Stimulated activated CD4-positive, alpha-beta T cell treated with anti-CD3 and anti-CD28 coated beads, Interleukin-1b, Interleukin-23, amount 100 ng/mL, for 1 hour (primary cell): ENCODE data around the gene NMT2.
A peak's percentile ranks its signal among the peaks of the same experiment; 100 is the strongest.

Experiments
- DNase-seq, 2 donors: peaks; one replicate each; pipeline ENCODE4 v3.0.0-alpha.2; 2020; ENCODE audit warnings: low read depth in 2 of 2

The NMT2 gene

GRCh38 chr10:15141136-15142054 lies 27.1 kb downstream of the NMT2 start:
- no peak for DNase-seq

GRCh38 chr10:15140698-15141097 lies 27.8 kb downstream of the NMT2 start:
- no peak for DNase-seq

- no peak for DNase-seq
Observed at GRCh38 chr10:15137636-15138035, 30.9 kb downstream of the NMT2 start.

GRCh38 chr10:15137036-15137359 lies 31.5 kb downstream of the NMT2 start:
- DNase-seq = no peak

DNA sequence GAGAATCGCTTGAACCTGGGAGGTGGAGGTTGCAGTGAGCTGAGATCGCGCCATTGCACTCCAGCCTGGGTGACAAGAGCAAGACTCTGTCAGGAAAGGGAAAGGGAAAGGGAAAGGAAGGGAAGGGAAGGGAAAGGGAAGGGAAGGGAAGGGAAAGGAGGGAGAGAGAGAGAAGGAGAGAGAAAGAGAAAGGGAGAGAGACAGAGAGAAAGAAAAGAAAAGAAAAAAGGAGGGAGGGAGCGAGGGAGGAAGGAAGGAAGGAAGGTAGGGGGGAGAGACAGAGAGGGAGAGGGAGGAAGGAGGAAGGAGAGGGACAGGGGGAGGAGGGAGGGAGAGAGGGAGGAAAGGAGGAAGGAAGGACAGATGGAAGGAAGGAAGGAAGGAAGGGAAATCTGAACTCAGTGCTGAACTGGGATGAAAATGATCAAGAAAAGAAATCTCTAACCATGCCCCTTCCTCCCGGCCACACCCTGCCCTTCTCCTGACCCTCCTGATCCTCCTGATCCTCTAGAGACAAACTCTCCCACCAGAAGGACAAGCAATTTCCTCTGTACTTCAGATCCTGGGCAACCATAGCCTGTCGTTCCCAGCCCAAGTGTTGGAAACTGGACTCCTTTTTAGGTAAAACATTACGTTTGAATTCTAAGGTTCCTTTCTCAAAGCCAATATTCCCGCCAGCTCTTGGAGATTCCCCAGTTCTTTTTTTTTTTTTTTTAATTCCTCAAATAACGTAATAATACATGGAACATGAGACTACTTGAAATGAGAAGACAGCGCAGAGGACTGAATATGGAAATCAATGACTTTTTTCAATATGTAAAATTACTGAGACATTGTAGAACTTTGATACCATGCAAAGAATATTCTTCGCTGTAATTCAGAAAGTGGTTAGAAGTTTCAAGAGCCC lies 32.1 kb downstream of the NMT2 start:
- DNase-seq = no peak

- no peak for DNase-seq
Observed at GRCh38 chr10:15131330-15131729, 37.2 kb downstream of the NMT2 start.

GRCh38 chr10:15124908-15125307 lies 43.6 kb downstream of the NMT2 start:
- DNase-seq = no peak

- no peak for DNase-seq
Observed at GRCh38 chr10:15124190-15124589, 44.3 kb downstream of the NMT2 start.

DNA sequence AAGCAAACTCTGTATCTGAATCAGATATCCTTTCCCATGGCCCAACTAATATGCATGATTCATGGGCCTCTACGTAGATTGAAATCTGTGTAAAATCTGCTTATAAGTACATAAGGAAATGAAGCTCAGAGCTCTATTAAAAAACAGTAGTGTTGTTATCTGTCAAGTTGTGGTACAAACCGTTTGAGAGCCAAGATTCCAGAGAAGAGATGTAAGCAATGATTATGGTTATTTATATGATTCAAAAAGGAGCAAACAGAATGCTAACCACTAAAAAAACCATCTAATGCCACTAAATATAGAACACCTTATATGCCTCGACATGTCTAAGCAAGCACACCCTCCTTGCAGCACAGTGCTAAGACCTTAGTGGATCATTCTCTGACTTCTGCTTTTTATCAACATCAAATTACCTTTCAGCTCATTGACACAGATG lies 44.7 kb downstream of the NMT2 start:
- DNase-seq = no peak

DNA sequence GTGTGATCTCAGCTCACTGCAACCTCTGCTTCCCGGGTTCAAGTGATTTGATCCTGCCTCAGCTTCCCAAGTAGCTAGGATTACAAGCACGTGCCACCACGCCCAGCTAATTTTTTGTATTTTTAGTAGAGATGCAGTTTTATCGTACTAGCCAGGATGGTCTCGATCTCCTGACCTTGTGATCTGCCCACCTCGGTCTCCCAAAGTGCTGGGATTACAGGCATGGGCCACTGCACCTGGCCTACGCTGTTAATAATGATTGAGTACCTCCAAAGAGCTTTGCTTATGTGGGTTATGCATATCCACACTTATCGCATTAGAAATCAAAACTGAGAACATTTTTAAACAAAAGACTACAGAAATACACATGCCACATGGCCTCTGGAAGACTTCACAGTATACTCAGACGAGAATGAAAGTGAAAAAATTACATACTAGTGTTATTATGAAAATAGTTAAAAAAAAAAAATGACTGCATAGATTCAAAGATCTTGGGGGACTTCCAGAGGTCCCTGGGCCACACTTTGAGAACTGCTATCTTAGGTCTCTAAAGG lies 45.9 kb downstream of the NMT2 start:
- no peak for DNase-seq

- DNase-seq = no peak
Observed at GRCh38 chr10:15121707-15122106, 46.8 kb downstream of the NMT2 start.

- no peak for DNase-seq
Observed at GRCh38 chr10:15120523-15120922, 48.0 kb downstream of the NMT2 start.

- no peak for DNase-seq
Observed at GRCh38 chr10:15118615-15119014, 49.9 kb downstream of the NMT2 start.

DNA sequence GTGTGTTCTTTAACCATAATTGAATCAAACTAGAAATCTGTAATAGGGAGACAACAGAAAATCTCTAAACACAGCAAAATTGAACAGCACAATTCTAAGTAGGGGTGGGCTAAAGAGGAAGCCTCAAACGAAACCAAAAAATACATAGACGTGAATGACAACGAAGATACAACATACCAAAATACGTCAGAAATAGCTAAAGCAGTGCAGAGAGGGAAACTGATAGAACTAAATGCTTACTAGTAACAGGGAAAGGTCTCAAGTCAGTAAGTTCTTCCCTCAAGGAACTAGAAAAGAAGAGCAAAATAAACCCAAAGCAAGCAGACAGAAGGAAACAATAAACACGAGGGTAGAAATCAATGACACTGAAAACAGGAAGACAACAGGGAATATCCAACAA lies 52.3 kb downstream of the NMT2 start:
- no peak for DNase-seq

DNA sequence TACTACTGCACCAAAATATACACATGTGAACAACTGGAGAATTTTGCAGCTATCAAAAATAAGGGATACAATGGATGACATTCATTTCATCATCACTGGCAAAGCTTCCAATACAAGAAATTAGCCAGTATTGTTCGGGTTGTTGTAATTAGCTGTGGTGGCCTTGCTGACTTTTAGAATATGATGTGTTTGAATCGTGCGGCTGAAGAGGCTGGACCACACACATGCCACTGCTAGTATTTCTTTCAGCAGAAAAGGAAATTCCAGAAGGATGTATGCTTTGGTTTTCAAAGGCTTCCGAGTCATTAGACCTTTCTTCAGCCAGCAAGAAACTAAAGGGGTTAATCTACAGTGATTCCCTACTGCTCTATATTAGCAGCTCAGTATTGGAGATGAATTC lies 54.7 kb downstream of the NMT2 start:
- no peak for DNase-seq

DNA sequence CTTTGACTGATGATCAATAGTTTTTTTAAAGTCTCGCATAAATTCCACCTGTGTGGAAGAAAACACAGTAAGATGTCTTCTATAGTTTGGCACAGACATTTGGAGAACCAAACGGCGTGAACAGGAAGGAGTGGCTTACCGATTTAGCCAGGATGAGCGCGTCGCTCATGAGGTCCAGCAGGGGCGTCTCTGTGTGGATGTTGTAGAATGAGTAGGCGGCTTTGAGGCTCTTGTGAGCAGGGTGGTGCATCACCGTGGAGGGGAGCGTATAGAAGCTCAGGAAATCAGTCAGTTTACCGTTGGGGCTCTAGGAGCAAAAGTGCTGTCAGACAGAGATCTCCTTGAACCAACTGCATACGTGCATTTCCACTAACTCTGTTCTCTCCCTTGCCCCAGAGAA lies 55.8 kb downstream of the NMT2 start:
- no peak for DNase-seq

DNA sequence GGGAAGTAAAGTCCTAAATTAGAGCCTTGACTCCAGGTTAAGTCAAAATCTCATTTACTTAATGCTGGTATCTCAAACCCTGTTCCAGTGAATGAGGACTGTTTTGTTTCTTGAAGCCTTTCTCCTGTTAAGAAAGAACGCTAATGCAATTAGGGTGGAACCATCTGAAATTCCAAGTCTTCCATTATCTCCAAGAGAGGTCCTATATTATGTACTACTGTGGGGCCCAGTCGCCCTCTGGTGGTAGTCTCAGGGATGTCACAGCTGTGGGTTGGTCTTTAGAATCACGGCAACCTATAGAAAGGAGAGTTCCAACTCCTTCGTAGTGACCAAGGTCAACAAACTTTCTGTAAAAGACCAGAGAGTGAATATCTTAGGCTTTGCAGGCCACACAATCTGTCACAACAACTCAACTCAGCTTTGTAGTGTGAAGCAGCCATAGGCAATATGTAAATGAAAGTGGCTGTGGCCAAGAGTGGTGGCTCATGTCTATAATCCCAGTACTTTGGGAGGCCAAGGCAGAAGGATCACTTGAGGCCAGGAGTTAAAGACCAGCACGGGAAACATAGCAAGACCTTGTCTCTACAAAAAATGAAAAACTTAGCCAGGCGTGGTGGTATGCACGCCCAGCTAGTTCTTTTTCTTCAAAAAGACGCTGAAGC lies 62.0 kb downstream of the NMT2 start:
- peak; percentile 22 to 47 for DNase-seq

DNA sequence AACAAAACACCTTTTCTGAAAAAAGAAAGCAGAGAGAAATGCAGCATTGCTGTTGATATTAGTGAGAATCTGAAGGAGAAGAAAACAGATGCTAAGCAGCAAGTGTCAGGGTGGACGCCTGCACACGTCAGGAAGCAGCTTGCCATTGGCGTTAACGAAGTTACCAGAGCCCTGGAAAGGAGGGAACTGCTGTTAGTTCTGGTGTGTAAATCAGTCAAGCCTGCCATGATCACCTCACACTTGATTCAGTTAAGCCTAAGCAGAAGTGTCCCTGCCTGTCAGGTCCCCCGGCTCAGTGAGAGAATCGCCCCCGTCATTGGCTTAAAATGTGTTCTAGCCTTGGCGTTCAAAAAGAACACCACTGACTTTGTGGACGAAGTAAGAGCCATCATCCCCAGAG lies 65.0 kb downstream of the NMT2 start:
- no peak for DNase-seq

GRCh38 chr10:15099886-15100285 lies 68.6 kb downstream of the NMT2 start:
- no peak for DNase-seq

DNA sequence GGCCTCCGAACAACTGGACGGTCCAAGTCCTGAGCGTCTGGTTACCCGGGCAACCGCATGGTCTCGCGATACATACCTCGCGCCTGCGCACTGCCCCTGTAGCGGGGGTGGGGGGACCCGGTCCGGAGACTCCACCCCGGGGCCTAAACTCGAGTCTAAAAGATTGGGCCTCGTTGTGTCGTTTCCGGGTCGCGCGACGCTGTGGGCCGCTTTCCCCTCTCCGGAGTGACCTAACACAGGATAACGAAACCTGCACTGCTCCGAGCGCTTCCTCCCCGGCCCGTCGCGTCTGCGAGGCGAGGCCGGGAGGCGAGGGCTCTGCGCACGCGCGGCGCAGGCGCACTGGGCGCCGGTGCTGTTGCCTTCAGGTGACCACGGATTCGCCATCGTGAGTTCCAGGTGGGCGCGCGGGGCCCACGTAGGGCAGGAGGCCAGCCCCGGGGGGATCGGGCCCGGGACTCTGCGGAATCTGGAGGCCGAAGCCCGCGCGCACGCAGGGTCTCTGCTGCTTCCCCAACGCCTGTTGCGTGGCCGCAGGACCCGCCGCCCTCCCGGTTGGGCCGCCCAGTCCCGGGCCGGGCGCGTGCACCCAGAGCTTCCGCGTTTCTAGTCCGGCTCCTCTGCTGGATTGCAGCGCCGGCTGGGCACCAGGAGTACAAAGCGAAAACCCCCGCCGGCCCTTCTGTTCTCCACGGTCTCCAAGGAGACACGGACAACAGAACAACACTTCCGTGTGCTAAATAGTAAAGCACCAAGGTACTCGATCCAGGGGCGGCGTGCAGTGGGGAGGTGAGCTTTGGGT lies 71.3 kb downstream of the NMT2 start, which contains the start of gene RPP38:
RPP38 (plus strand) TSS at position 345 of the 802 bp plus-strand sequence. CDS start 5,960 bp downstream, outside the sequence.
- DNase-seq = peak; percentile 86 to 94

- no peak for DNase-seq
Observed at GRCh38 chr10:15096661-15097010, 71.9 kb downstream of the NMT2 start.
